Retinal pigment epithelial cell (primary cell): ENCODE data around the gene RPN1.

Experiments
- DNase-seq: peaks from one replicate; pipeline ENCODE4 v3.0.0-alpha.2; 2010; ENCODE audit warnings: low read depth
- H3K4me3 ChIP-seq: 2 replicates; pipeline ENCODE4 v1.5.1; 2011; ENCODE audit warnings: mild to moderate bottlenecking, low read length, control low read depth, moderate library complexity
- TF ChIP-seq, protein P1 (sequence below): conservative IDR thresholded peaks from 2 replicates; pipeline ENCODE4 v1.5.1; 2011; ENCODE audit warnings: low read depth, low read length, control low read depth, inconsistent platforms

Gene RPN1

DNA sequence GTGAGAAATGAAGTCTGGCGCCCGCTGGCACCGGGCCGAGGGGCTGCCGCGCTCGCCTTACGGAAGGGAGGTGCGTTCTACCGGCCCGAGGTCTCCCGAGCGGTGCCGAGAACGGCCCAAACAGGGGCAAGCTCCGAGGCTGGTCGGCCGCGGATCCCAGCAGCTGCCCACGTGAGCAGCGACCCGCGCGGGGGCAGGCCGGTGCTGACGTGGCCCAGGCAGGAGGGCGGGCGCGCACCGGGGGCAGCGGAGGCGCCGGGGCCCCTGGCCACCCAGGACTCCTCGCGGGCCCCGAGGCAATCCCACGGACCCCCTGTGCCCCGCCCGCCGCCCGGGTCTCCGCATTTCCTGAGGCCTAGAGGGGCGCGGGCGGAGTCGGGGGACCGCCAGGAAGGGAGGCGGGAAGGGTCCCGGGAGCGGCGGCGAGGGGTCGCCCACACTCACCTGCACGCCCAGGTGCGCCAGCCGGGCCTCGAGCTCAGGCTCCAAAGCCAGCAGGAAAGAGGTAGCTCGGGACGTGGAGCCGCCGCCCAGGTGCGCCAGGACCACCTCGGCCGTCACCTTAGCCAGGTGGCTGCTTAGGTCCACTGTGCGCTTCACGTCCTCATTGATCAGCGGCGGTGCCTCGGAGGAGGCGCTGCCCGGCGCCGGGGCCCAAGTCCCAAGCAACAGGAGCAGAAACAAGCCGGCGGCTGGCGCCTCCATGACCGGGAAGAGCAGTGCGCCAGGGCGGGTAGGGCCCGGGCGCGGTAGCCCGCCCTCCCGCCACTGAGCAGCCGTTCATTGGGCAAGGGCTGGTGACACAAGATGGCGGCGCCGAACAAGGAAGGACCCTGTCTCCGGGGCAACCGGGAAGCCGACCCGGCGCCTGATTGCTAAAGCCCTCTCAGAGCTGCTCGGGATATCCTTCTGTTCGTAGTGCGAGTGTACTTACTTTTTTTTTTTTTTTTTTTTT, at the start of gene RPN1:
TSS of gene RPN1 (minus strand) at position 723 of the 955 bp plus-strand sequence. CDS start at position 705, 18 bp downstream.
- H3K4me3 ChIP-seq: peak within 1 kb of the TSS; percentile 98
- TF ChIP-seq, protein P1, sequence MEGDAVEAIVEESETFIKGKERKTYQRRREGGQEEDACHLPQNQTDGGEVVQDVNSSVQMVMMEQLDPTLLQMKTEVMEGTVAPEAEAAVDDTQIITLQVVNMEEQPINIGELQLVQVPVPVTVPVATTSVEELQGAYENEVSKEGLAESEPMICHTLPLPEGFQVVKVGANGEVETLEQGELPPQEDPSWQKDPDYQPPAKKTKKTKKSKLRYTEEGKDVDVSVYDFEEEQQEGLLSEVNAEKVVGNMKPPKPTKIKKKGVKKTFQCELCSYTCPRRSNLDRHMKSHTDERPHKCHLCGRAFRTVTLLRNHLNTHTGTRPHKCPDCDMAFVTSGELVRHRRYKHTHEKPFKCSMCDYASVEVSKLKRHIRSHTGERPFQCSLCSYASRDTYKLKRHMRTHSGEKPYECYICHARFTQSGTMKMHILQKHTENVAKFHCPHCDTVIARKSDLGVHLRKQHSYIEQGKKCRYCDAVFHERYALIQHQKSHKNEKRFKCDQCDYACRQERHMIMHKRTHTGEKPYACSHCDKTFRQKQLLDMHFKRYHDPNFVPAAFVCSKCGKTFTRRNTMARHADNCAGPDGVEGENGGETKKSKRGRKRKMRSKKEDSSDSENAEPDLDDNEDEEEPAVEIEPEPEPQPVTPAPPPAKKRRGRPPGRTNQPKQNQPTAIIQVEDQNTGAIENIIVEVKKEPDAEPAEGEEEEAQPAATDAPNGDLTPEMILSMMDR: no peak
- DNase-seq: peak; percentile 83

DNA sequence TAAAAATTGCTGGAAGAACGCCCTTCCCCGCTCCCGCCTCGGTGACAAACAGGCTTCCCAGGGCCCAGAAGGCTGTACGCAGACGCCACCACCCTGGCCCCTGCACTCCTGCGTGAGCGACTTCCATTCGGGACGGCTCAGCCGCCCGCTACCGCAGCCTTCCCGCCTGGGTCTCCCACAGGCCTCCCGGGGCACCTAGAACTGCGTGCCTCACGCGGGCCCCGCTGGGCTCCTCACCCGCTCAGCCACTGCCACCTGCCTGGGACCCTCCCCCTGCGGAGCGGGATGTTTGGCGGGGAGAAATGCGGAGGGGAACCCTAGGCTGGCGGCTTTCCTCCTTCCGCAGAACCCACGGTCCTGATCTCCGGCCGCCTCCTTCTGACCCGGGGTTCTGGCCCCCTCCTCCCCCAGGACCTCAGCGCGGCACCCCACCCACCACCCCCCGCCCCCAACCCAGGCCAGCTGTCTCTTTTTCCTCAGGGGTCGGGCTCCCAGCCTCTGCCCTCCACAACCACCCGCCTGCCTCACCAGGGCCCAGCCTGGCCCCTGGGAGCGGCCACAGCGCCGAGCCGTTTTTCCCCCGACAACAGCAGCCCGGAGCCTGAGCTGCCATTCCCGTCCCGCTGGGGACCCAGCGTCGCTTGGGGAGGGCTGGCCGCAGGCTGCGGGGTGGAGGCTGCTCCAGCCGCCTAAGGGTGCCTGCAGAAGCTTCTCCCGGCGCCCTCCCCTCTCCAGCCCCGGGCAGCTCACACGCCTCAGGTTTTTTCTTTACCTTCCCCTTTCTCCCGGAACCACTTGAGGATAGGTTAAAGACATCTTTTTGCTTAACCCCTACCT, 47.8 kb upstream of the RPN1 start:
- H3K4me3 ChIP-seq: peak overlapping the region; percentile 60
- TF ChIP-seq, protein P1: no peak
- DNase-seq: peak; percentile 12

DNA sequence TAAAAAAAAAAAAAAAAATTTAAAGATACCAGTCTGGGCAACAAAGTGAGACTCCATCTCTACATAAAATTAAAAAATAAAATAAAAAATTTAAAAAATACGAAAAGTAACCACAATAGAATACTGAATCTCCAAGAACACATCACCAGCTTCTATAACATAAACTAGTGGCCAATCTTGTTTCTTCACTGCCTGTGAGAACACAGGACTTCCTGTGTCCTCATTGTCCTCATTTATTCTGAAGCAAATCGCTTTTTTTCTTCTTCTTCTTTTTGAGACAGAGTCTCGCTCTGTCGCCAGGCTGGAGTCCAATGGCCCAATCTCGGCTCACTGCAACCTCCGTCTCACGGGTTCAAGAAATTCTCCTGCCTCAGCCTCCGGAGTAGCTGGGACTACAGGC, 46.7 kb upstream of the RPN1 start:
- H3K4me3 ChIP-seq: no peak overlapping the region
- no peak for DNase-seq
- TF ChIP-seq, protein P1: no peak

DNA sequence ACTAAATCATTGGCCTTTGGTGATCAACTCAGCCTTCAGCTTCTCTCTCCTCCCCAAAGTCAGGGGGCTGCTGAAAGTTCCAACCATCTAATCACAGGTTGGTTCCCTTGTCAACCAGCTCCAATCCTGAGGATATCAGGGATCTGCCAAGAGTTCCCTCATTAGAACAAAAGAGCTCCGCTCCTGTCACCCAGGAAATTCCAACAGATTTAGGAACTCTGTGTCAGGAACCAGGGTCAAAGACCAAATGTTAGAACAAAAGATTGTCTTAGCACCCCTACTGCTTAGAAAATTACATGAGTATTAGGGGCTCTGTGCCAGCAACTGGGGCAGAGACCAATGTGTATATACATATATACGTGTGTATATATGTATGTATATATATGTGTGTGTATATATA, 43.1 kb upstream of the RPN1 start:
- H3K4me3 ChIP-seq: no peak overlapping the region
- TF ChIP-seq, protein P1: no peak
- DNase-seq: no peak

DNA sequence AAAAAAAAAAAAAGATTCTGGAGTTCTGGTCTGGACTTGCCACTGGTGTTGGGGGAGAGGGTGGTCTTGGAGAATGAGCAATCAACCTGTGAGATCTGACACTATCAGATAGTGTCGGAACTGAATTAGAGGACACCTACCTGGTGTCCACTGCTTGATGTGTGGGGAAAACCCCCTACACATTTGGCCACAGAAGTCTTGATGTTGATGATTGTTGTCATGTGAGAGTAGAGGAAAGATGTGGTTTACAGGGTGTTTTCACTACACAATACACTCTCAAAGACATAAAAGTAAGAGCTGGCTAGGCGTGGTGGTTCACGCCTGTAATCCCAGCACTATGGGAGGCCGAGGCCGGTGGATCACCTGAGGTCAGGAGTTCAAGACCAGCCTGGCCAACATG, 38.4 kb upstream of the RPN1 start:
- TF ChIP-seq, protein P1: no peak
- no peak overlapping the region for H3K4me3 ChIP-seq
- DNase-seq: no peak

DNA sequence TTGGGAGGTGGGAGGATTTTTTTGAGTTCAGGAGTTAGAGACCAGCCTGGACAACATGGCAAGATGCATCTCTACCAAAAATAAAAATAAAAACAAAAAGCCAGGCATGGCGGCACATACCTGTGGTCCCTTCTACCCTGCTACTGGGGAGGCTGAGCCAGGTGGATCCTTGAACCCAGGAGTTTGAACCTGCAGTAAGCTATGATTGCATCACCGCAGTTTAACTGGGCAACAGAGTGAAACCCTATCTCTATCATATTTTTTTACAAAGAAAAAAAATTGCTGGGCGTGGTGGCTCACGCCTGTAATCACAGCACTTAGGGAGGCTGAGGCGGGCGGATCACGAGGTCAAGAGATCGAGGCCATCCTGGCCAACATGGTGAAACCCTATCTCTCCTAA, 35.8 kb upstream of the RPN1 start:
- no peak for DNase-seq
- TF ChIP-seq, protein P1: no peak
- H3K4me3 ChIP-seq: no peak overlapping the region
